Femur (tissue), 1 donor: ENCODE data around the gene DENND4C.

Experiments used
- DNase-seq: peaks from one replicate; pipeline ENCODE4 v3.0.0-alpha.2; 2017

Gene DENND4C

DNA sequence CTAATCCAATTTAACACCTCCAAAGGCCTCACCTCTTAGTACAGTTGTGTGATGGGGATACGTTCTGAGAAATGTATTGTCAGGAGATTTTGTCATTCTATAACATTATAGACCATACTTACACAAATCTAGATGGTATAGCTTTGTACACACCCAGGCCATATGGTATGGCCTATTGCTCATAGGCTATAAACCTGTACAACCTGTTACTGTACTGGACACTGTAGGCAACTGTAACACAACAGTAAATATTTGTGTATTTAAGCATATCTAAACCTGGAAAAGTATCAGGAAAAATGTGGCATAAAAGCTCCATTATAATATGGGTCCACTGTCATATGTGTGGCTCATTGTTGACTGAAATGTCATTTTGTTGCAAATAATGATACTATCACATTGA, 190.4 kb downstream of the DENND4C start:
- DNase-seq: no peak
